ENCODE data around the gene HOXD4.

Gene HOXD4

DNA sequence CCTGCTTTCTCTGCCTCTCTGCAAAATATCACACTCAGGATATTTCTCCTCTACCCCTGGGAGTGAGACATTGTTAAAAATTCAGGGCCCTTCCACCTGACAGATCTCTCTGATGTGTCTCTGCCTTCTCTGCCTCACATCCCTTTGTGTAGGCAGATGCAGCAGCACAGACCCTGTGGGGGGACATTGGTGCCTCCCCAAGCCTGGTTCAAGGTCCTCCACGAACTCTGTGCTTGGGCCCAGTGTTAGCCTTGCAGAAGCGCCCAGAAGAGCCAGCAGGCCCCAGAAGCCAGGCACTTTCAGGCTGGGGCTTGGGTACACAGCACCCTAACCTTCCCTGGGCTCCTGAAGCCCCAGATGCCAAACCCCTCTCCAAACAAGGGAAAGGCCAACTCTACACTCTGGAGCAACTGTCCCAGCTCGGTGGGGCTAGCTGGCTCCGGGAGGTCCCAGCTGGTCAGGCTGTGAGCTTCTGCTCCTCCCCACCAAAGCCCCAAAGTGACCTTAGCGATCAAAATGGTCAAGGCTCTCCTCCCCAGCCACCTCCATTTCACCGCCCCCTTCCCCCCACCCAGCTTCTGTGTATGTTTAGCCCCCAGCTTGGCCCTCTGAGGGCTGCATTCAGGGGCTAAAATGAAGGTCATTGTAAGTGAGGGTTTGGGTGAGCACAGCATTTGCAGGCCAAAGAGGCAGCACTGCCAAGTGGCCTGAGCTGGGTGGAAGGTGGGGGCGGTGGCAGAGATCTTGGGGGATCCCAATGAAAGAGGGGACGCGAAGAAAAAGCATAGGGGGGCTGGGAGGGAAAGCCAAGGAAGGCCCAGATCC, 26.2 kb upstream of the HOXD4 start:
- Histone ChIP-seq H3K4me3 (no peak overlapping the region), H3K27ac (no peak overlapping the region)
- no peak for DNase-seq (ENCODE audit: low spot score)
- TF ChIP-seq, protein P1, sequence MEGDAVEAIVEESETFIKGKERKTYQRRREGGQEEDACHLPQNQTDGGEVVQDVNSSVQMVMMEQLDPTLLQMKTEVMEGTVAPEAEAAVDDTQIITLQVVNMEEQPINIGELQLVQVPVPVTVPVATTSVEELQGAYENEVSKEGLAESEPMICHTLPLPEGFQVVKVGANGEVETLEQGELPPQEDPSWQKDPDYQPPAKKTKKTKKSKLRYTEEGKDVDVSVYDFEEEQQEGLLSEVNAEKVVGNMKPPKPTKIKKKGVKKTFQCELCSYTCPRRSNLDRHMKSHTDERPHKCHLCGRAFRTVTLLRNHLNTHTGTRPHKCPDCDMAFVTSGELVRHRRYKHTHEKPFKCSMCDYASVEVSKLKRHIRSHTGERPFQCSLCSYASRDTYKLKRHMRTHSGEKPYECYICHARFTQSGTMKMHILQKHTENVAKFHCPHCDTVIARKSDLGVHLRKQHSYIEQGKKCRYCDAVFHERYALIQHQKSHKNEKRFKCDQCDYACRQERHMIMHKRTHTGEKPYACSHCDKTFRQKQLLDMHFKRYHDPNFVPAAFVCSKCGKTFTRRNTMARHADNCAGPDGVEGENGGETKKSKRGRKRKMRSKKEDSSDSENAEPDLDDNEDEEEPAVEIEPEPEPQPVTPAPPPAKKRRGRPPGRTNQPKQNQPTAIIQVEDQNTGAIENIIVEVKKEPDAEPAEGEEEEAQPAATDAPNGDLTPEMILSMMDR (IDR thresholded peaks at IDR 0.05), result no peak

DNA sequence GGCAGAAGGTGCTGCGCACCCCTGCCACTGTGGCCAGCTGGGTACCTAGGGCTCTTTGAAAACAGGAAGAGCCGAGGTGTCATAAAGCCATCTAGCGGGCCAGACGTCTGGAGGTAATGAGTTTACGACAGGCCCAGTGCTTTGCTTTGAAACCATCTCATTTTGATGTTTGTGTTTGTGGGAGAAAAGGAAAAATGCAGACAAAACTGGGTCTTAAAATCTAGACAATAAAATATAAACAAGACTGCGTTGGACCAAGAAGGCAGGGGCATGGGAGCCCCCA, 25.6 kb upstream of the HOXD4 start:
- Histone ChIP-seq H3K4me3 (no peak overlapping the region), H3K27ac (no peak overlapping the region)
- no peak for DNase-seq (ENCODE audit: low spot score)
- TF ChIP-seq, protein P1 (IDR thresholded peaks at IDR 0.05), result no peak

DNA sequence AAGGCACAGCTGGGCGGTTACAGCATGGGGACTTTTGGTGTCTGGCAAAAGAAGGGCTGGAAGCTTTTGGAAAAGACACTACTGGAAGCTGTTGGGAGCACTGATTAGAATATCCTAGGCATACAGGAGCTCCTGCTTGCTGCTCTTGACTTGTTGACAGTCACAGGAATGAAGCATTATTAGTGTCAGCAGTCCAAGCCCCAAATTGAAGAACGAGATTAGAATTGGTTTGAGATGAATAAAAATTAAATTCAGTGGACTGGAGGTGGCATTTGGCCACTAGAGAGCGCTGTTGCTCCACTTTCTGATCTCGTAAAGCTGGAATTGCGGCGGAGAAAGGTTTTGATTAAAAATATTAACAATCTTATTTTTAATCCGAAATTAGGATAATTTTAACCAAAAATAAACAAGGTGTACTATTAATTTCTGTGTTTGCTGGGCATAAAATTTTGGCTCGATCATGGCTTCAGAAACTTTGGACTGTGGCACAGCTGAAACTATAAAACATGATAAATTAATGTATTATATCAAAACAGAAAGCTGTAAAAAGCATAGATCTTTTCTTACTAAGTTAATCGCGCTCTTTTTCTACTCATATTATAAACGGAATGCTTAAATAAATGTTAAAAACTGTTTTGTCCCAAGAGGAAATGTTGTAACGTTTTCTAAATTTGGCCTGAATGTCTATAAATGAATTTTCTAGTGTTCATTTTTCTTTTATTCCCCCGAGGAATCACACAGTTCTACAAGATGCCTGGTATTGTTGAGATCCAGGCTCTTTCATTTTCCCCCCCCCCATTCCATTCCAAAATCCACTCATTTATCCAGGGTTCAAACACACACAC, 24.2 kb upstream of the HOXD4 start:
- Histone ChIP-seq H3K4me3 (no peak overlapping the region), H3K27ac (no peak overlapping the region)
- DNase-seq (ENCODE audit: low spot score), result no peak
- TF ChIP-seq, protein P1 (IDR thresholded peaks at IDR 0.05), result peak; percentile 90

DNA sequence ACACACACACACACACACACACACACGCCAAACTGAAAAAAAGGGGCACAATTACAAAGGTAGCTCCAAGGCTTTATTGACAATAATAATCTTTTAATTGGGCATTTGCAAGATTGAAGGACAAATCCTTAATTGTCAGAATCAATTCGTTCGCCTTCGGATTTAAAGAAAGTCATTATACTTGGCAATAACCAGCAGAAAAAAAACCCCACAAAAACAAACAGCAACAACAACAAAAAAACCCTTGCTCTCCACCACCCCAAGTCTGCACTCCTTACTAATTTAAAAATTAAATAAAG, 23.6 kb upstream of the HOXD4 start:
- TF ChIP-seq, protein P1 (IDR thresholded peaks at IDR 0.05), result no peak
- no peak for DNase-seq (ENCODE audit: low spot score)
- Histone ChIP-seq H3K27ac (no peak overlapping the region), H3K4me3 (no peak overlapping the region)

DNA sequence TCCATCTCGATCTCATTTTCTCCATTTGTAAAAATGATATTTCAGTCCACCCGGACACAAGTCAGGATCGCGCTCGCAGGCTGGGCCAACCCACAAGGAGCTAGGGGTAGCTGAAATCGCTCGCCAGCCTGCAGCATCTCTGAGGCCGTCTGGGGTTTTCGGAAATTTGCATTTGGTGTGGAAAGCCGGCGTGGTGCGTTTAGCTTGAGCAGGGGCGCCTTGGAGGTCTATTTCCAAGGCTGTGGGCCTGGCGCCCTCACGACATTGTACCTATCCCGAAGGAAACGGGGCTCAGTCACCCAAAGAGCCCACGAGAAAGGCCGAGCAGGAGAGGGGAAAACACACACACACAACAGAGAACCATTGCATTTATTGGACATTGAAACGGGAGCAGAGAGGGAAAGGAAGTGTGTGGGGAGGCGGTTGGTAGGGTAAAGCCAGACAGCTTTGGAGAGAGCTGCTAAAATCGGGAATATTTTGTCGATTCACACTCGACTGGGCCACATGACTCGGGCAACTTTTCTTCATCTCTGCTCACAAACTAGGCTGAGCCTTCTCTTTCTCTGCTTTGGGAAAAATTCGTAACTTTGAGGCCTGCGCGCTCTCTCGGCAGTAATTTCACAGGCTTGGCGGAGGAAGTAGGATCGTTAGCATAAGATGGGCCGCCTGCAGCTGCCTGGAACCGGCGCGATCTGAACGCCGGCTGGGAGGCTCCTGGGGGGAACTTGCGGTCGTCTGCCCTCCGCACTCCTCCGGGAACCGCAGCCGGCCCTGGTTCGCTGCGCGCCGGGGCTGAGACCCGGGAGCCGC, 23.0 kb upstream of the HOXD4 start:
- DNase-seq (ENCODE audit: low spot score), result no peak
- Histone ChIP-seq H3K4me3 (peak overlapping the region; percentile 68), H3K27ac (peak overlapping the region in 1 of 2 donors; percentile 78)
- TF ChIP-seq, protein P1 (IDR thresholded peaks at IDR 0.05), result no peak

DNA sequence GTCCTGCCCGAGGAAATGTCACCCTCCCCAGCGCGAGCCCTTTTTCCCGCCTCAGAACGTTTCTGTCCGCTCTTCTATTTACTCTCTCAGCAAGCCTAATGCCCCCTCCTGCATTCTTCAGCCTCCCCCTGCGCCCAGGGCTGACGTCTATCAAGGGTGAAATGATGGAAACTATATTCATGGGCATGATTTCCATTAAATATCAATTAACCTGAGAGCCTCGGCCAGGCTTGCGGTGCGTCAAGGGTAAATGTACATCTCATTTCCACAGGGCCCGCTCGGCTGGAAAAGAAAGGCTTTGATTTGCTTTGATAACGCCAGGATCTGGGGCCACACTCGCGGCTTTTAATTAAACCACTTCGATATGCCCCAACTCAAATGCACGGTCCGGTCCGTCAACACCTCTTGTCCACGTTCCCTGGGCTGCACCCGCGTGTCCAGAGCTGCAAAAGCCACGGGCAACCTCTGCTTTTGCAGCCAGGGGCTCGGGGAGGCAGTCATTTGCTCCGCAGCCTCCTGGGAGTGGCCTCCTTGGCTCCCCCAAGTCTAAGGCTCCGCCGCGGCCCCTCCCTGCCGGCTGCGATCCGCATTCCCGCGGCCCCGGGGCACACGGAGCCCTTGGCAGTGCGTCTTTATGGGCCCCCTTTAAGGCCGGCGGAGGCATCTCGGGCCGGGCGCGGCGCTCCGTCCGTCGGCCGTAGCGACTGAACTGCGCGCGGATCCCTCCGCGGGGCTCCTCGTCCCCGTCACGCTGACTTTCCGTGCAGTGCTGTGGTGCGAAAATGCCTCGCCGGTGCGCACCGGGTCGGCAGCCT, 22.2 kb upstream of the HOXD4 start, which contains the start of gene HOXD8:
Gene HOXD8, plus strand, starts transcription at position 724 of the 815 bp plus-strand sequence. CDS start 662 bp downstream, outside the sequence.
- H3K27ac ChIP-seq, result peak within 1 kb of the TSS; percentile 36 to 78
- peak within 1 kb of the TSS; percentile 68 for H3K4me3 ChIP-seq
- TF ChIP-seq, protein P1 (IDR thresholded peaks at IDR 0.05), result no peak
- DNase-seq (ENCODE audit: low spot score), result no peak

Measured in coronary artery (tissue), 2 donors.